ENCODE results near the gene SHB. TPM values are rescaled to one million over a fixed set of nuclear protein-coding genes. Genes with fewer than 3 reads are reported as not detected.

SHB gene
- polyA plus RNA-seq, 3 donors = 17.4 to 20.0 (median 17.9) TPM

GRCh38 chr9:37941253-37941652 is 127.8 kb downstream of the SHB start:
- no peak for DNase-seq

GRCh38 chr9:37939575-37940095 is 129.4 kb downstream of the SHB start:
- DNase-seq = no peak

- peak; percentile 79 for DNase-seq
Measured at GRCh38 chr9:37938121-37938891, 130.7 kb downstream of the SHB start.

GRCh38 chr9:37937366-37937765 is 131.7 kb downstream of the SHB start:
- DNase-seq = no peak

GRCh38 chr9:37936965-37937364 is 132.1 kb downstream of the SHB start:
- DNase-seq = no peak

GRCh38 chr9:37936376-37936775 is 132.7 kb downstream of the SHB start:
- no peak for DNase-seq

- DNase-seq = no peak
Measured at GRCh38 chr9:37935096-37935495, 133.9 kb downstream of the SHB start.

- no peak for DNase-seq
Measured at GRCh38 chr9:37931592-37931991, 137.4 kb downstream of the SHB start.

- DNase-seq = no peak
Measured at GRCh38 chr9:37929441-37929895, 139.6 kb downstream of the SHB start.

- DNase-seq = no peak
Measured at GRCh38 chr9:37928552-37929430, 140.2 kb downstream of the SHB start.

GRCh38 chr9:37927601-37928551 is 141.2 kb downstream of the SHB start:
- DNase-seq = no peak

- DNase-seq = no peak
Measured at GRCh38 chr9:37927132-37927531, 141.9 kb downstream of the SHB start.

GRCh38 chr9:37926737-37927118 is 142.3 kb downstream of the SHB start:
- DNase-seq = no peak

- no peak for DNase-seq
Measured at GRCh38 chr9:37925786-37926736, 143.0 kb downstream of the SHB start.

- no peak for DNase-seq
Measured at GRCh38 chr9:37925006-37925405, 144.0 kb downstream of the SHB start.

- no peak for DNase-seq
Measured at GRCh38 chr9:37924538-37924937, 144.5 kb downstream of the SHB start.

- DNase-seq = no peak
Measured at GRCh38 chr9:37923796-37924427, 145.1 kb downstream of the SHB start.

- no peak for DNase-seq
Measured at GRCh38 chr9:37923118-37923795, 145.8 kb downstream of the SHB start.

Data from renal pelvis (tissue), 4 donors.